HepG2 (cell line): ENCODE results near the gene SKIC2. TPM values are rescaled to one million over a fixed set of nuclear protein-coding genes. Genes with fewer than 3 reads are reported as not detected.

Experiments used
- ARHGAP35 ChIP-seq: sonication (generic); formaldehyde crosslinking; IDR thresholded peaks from 2 replicates; pipeline ENCODE4 v1.9.0; 2022; ENCODE audit warnings: mild to moderate bottlenecking, inconsistent platforms, moderate library complexity, missing genetic modification reagents, borderline replicate concordance
- HNRNPH1 ChIP-seq: fragments of 200-400 bp; formaldehyde crosslinking; optimal IDR thresholded peaks from 2 replicates; pipeline ENCODE3; 2017; ENCODE audit warnings: mild to moderate bottlenecking, low read depth, low read length
- KDM5A ChIP-seq: fragments of 200-600 bp; sonication (generic); IDR thresholded peaks from 2 replicates; pipeline ENCODE4 v1.7.0; 2018; ENCODE audit warnings: antibody characterized with exemption, mild to moderate bottlenecking, low read length, borderline replicate concordance
- MEIS1 ChIP-seq: sonication (generic); formaldehyde crosslinking; IDR thresholded peaks from 2 replicates; pipeline ENCODE4 v1.9.0; 2021; ENCODE audit warnings: mild to moderate bottlenecking, missing genetic modification reagents, moderate library complexity, borderline replicate concordance
- PAX8 ChIP-seq: sonication (generic); formaldehyde crosslinking; IDR thresholded peaks from 2 replicates; pipeline ENCODE4 v1.8.0; 2022; ENCODE audit warnings: mild to moderate bottlenecking, missing genetic modification reagents, borderline replicate concordance
- PHF21A ChIP-seq: sonication (generic); formaldehyde crosslinking; IDR thresholded peaks from 2 replicates; pipeline ENCODE4 v1.5.0; 2020; ENCODE audit warnings: mild to moderate bottlenecking, missing genetic modification reagents
- ZBTB21 ChIP-seq: sonication (generic); formaldehyde crosslinking; IDR thresholded peaks from 2 replicates; pipeline ENCODE4 v1.4.0; 2020; ENCODE audit warnings: missing genetic modification reagents
- ZNF143 ChIP-seq: sonication (generic); formaldehyde crosslinking; IDR thresholded peaks from 2 replicates; pipeline ENCODE4 v1.4.0; 2020; ENCODE audit warnings: missing genetic modification reagents
- ZNF232 ChIP-seq: sonication (generic); formaldehyde crosslinking; IDR thresholded peaks from 2 replicates; pipeline ENCODE4 v1.4.0; 2020; ENCODE audit warnings: missing genetic modification reagents, borderline replicate concordance
- ZNF292 ChIP-seq: sonication (generic); formaldehyde crosslinking; IDR thresholded peaks from 2 replicates; pipeline ENCODE4 v1.8.1; 2022; ENCODE audit warnings: mild to moderate bottlenecking, low read depth, missing genetic modification reagents, borderline replicate concordance
- ZNF777 ChIP-seq: sonication (generic); formaldehyde crosslinking; IDR thresholded peaks from 2 replicates; pipeline ENCODE4 v1.4.0; 2020; ENCODE audit warnings: missing genetic modification reagents
- ZNF878 ChIP-seq: sonication (generic); formaldehyde crosslinking; IDR thresholded peaks from 2 replicates; pipeline ENCODE4 v1.8.1; 2023; ENCODE audit warnings: mild to moderate bottlenecking, missing genetic modification reagents, moderate library complexity
- ZZZ3 ChIP-seq: sonication (generic); formaldehyde crosslinking; IDR thresholded peaks from 2 replicates; pipeline ENCODE4 v1.4.0; 2020; ENCODE audit warnings: missing genetic modification reagents, mild to moderate bottlenecking, borderline replicate concordance
- polyA plus RNA-seq, 8 experiments: library from polyadenylated mRNA; depleted of rRNA in 3 of 8; stranded (reverse) in 7 of 8; unstranded in 1 of 8; fragments of >200 nt; fragmentation: Illumina TruSeq in 4 of 8; extraction: Trizol in 4 of 8; gene quantifications; 2 replicates each; pipeline versions ENCODE4 v1.2.1 to v1.2.3, GENCODE V29; 2011 to 2016; ENCODE audit warnings: low read depth in 4 of 8, missing spikeins in 1 of 8, mixed read lengths in 1 of 8; ENCODE audit not compliant: insufficient read depth in 1 of 8
- total RNA-seq, 5 experiments: library from RNA; depleted of rRNA; stranded (reverse); fragments of >200 nt; fragmentation: Illumina TruSeq; extraction: Trizol; gene quantifications; 2 replicates each; pipeline ENCODE4 v1.2.3, GENCODE V29; 2016; ENCODE audit warnings: low read depth in 1 of 5
- TF ChIP-seq, protein P1 (sequence below): sonication (generic); formaldehyde crosslinking; IDR thresholded peaks from 2 replicates; pipeline ENCODE4 v1.4.0; 2020; ENCODE audit warnings: missing genetic modification reagents
- TF ChIP-seq, protein P2 (sequence below), 2 experiments: sonication (generic) in 1 of 2; formaldehyde crosslinking in 1 of 2; IDR thresholded peaks; 2 replicates each; pipeline versions ENCODE4 v1.6.1 to v1.9.0; 2014 to 2022; ENCODE audit warnings: antibody characterized with exemption in 1 of 2, borderline replicate concordance in 1 of 2, inconsistent platforms in 1 of 2, low read depth in 1 of 2, missing genetic modification reagents in 1 of 2
- TF ChIP-seq, protein P3 (sequence below): sonication (generic); formaldehyde crosslinking; conservative IDR thresholded peaks from 2 replicates; pipeline ENCODE4 v1.8.0; 2022; ENCODE audit warnings: low read depth, missing genetic modification reagents

SKIC2 gene
- total and polyA plus RNA-seq, 2 of the 13 experiments (the other 11 are each of a cell fraction or from before 2014, with no cell fraction given) = 67.1 to 68.4 TPM

DNA sequence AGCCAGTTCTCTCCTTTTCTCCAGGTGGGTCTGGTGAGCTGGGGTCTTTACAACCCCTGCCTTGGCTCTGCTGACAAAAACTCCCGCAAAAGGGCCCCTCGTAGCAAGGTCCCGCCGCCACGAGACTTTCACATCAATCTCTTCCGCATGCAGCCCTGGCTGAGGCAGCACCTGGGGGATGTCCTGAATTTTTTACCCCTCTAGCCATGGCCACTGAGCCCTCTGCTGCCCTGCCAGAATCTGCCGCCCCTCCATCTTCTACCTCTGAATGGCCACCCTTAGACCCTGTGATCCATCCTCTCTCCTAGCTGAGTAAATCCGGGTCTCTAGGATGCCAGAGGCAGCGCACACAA is 13.8 kb upstream of the SKIC2 start (continued):
- TF ChIP-seq, protein P1, sequence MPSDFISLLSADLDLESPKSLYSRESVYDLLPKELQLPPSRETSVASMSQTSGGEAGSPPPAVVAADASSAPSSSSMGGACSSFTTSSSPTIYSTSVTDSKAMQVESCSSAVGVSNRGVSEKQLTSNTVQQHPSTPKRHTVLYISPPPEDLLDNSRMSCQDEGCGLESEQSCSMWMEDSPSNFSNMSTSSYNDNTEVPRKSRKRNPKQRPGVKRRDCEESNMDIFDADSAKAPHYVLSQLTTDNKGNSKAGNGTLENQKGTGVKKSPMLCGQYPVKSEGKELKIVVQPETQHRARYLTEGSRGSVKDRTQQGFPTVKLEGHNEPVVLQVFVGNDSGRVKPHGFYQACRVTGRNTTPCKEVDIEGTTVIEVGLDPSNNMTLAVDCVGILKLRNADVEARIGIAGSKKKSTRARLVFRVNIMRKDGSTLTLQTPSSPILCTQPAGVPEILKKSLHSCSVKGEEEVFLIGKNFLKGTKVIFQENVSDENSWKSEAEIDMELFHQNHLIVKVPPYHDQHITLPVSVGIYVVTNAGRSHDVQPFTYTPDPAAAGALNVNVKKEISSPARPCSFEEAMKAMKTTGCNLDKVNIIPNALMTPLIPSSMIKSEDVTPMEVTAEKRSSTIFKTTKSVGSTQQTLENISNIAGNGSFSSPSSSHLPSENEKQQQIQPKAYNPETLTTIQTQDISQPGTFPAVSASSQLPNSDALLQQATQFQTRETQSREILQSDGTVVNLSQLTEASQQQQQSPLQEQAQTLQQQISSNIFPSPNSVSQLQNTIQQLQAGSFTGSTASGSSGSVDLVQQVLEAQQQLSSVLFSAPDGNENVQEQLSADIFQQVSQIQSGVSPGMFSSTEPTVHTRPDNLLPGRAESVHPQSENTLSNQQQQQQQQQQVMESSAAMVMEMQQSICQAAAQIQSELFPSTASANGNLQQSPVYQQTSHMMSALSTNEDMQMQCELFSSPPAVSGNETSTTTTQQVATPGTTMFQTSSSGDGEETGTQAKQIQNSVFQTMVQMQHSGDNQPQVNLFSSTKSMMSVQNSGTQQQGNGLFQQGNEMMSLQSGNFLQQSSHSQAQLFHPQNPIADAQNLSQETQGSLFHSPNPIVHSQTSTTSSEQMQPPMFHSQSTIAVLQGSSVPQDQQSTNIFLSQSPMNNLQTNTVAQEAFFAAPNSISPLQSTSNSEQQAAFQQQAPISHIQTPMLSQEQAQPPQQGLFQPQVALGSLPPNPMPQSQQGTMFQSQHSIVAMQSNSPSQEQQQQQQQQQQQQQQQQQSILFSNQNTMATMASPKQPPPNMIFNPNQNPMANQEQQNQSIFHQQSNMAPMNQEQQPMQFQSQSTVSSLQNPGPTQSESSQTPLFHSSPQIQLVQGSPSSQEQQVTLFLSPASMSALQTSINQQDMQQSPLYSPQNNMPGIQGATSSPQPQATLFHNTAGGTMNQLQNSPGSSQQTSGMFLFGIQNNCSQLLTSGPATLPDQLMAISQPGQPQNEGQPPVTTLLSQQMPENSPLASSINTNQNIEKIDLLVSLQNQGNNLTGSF (CRISPR knock-in tag) = 0 out of 2 replicates have a peak, but pooled peaks have one; percentile 23
- TF ChIP-seq ZNF292 (CRISPR knock-in tag) (0 out of 2 replicates have a peak, but pooled peaks have one; percentile 22), ZZZ3 (CRISPR knock-in tag) (no peak), PAX8 (CRISPR knock-in tag) (0 out of 2 replicates have a peak, but pooled peaks have one; percentile 49), MEIS1 (CRISPR knock-in tag) (no peak; the same call in 1 of the 2 replicates), HNRNPH1 (peak; percentile 31), ZNF143 (no peak), KDM5A (no peak), ARHGAP35 (CRISPR knock-in tag) (no peak), ZNF878 (CRISPR knock-in tag) (peak; percentile 26; the same call in 1 of the 2 replicates), ZNF777 (CRISPR knock-in tag) (0 out of 2 replicates have a peak, but pooled peaks have one; percentile 2), ZBTB21 (CRISPR knock-in tag) (no peak), ZNF232 (CRISPR knock-in tag) (peak; percentile 59; the same call in 1 of the 2 replicates), PHF21A (CRISPR knock-in tag) (no peak)
- TF ChIP-seq, protein P2, sequence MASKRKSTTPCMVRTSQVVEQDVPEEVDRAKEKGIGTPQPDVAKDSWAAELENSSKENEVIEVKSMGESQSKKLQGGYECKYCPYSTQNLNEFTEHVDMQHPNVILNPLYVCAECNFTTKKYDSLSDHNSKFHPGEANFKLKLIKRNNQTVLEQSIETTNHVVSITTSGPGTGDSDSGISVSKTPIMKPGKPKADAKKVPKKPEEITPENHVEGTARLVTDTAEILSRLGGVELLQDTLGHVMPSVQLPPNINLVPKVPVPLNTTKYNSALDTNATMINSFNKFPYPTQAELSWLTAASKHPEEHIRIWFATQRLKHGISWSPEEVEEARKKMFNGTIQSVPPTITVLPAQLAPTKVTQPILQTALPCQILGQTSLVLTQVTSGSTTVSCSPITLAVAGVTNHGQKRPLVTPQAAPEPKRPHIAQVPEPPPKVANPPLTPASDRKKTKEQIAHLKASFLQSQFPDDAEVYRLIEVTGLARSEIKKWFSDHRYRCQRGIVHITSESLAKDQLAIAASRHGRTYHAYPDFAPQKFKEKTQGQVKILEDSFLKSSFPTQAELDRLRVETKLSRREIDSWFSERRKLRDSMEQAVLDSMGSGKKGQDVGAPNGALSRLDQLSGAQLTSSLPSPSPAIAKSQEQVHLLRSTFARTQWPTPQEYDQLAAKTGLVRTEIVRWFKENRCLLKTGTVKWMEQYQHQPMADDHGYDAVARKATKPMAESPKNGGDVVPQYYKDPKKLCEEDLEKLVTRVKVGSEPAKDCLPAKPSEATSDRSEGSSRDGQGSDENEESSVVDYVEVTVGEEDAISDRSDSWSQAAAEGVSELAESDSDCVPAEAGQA (IDR thresholded peaks at IDR 0.05; ENCODE audit: low read depth) = 0 out of 2 replicates have a peak, but pooled peaks have one; percentile 9
- TF ChIP-seq, protein P2 (CRISPR knock-in tag; IDR thresholded peaks at IDR 0.05; ENCODE audit: borderline replicate concordance) = no peak
- TF ChIP-seq, protein P3, sequence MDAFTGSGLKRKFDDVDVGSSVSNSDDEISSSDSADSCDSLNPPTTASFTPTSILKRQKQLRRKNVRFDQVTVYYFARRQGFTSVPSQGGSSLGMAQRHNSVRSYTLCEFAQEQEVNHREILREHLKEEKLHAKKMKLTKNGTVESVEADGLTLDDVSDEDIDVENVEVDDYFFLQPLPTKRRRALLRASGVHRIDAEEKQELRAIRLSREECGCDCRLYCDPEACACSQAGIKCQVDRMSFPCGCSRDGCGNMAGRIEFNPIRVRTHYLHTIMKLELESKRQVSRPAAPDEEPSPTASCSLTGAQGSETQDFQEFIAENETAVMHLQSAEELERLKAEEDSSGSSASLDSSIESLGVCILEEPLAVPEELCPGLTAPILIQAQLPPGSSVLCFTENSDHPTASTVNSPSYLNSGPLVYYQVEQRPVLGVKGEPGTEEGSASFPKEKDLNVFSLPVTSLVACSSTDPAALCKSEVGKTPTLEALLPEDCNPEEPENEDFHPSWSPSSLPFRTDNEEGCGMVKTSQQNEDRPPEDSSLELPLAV (CRISPR knock-in tag) = no peak
